ENCODE data around the gene MARK3. TPM values are rescaled to one million over a fixed set of nuclear protein-coding genes. Genes with fewer than 3 reads are reported as not detected.
A peak's percentile ranks its signal among the peaks of the same experiment; 100 is the strongest.

MARK3 gene
- total RNA-seq, 1 donor from 2014 or later: 90.6 TPM

- H3K4me1 Mint-ChIP-seq (ENCODE audit: low read depth): no peaks in the 10 kb centered on the region
- H3K4me3 Mint-ChIP-seq: no peak overlapping the region
- H3K27me3 Mint-ChIP-seq (ENCODE audit: insufficient read depth): no peaks in the 10 kb centered on the region
- DNase-seq (ENCODE audit: low spot score): no peak
- no peak overlapping the region for H3K27ac Mint-ChIP-seq
- no peaks in the 10 kb centered on the region for H3K36me3 Mint-ChIP-seq (ENCODE audit: low read depth)
- H3K9me3 Mint-ChIP-seq: no peaks in the 10 kb centered on the region
- intact Hi-C loops (cut with micrococcal nuclease): no loop called here
These were observed 11.1 kb upstream of the MARK3 start for GRCh38 chr14:103374121-103374520.

GRCh38 chr14:103377522-103378037 lies 7.6 kb upstream of the MARK3 start:
- H3K4me3 Mint-ChIP-seq: no peak overlapping the region
- H3K36me3 Mint-ChIP-seq (ENCODE audit: low read depth): no peaks in the 10 kb centered on the region
- no peak overlapping the region for H3K27ac Mint-ChIP-seq
- peaks cover 3% of the 10 kb centered on the region for H3K27me3 Mint-ChIP-seq (ENCODE audit: insufficient read depth)
- DNase-seq (ENCODE audit: low spot score): no peak
- peaks cover 8% of the 10 kb centered on the region for H3K4me1 Mint-ChIP-seq (ENCODE audit: low read depth)
- H3K9me3 Mint-ChIP-seq: no peaks in the 10 kb centered on the region
- intact Hi-C loops (cut with micrococcal nuclease): no loop called here

DNA sequence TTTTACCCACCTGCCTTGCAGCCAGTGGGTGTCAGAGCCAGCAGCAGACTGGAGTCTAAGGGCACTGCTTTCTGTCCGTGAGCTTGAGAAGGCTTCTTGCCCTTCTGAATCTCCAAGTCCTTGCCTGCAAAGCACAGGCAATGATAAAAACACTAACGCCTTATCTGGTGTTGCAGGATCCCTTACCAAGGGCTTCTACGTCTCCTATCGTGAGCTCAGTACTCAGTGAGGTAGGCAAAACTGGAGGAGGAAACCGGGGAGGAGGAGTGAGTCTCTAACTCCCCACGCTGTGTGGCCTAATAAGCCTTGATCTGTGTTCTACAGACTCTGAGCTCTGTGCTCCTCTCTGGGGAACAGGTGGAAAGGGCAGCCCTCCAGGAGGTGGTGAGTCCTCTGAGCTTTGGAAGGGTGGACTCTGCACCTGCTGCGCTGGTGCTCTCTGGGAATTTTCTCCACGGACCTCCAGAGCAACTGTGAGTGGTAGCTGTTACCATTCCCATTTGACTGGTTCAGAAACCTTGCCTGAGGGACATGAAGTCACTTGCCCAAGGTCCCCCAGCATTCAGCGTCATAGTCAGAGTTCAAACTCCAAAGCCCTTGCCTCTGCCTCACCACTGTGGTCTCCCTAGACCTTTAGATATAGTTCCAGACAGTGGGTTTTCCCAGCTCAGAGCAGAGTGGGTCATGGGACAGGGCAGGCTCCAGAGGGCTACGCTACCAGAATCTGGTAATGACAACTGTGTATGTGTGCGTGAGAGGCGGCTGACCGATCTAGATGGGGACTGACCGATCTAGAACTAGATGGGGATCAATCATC lies 7.0 kb upstream of the MARK3 start:
- no peaks in the 10 kb centered on the region for H3K36me3 Mint-ChIP-seq (ENCODE audit: low read depth)

GRCh38 chr14:103380719-103381377 lies 4.4 kb upstream of the MARK3 start:
- Mint-ChIP-seq H3K4me1 (ENCODE audit: low read depth) (peaks cover 24% of the 10 kb centered on the region), H3K4me3 (no peak overlapping the region), H3K9me3 (no peaks in the 10 kb centered on the region), H3K27ac (no peak overlapping the region), H3K36me3 (ENCODE audit: low read depth) (peaks cover under 1% of the 10 kb centered on the region), H3K27me3 (ENCODE audit: insufficient read depth) (peaks cover 5% of the 10 kb centered on the region)
- no peak for DNase-seq (ENCODE audit: low spot score)
- intact Hi-C loops (cut with micrococcal nuclease): no loop called here

More for the DNA sequence above, 7.0 kb upstream of the MARK3 start:
- Mint-ChIP-seq H3K27me3 (ENCODE audit: insufficient read depth) (peaks cover 3% of the 10 kb centered on the region), H3K4me1 (ENCODE audit: low read depth) (peaks cover 11% of the 10 kb centered on the region), H3K27ac (no peak overlapping the region), H3K9me3 (no peaks in the 10 kb centered on the region), H3K4me3 (no peak overlapping the region)
- no peak for DNase-seq (ENCODE audit: low spot score)
- intact Hi-C loops (cut with micrococcal nuclease): no loop called here

- H3K4me1 Mint-ChIP-seq (ENCODE audit: low read depth): peaks cover 38% of the 10 kb centered on the region
- peaks cover 4% of the 10 kb centered on the region for H3K36me3 Mint-ChIP-seq (ENCODE audit: low read depth)
- no peak overlapping the region for H3K27ac Mint-ChIP-seq
- intact Hi-C loops (cut with micrococcal nuclease): no loop called here
- H3K4me3 Mint-ChIP-seq: peak overlapping the region; percentile 4
- peaks cover 5% of the 10 kb centered on the region for H3K27me3 Mint-ChIP-seq (ENCODE audit: insufficient read depth)
- no peaks in the 10 kb centered on the region for H3K9me3 Mint-ChIP-seq
- no peak for DNase-seq (ENCODE audit: low spot score)
These were observed 2.8 kb upstream of the MARK3 start for GRCh38 chr14:103382376-103382775.

DNA sequence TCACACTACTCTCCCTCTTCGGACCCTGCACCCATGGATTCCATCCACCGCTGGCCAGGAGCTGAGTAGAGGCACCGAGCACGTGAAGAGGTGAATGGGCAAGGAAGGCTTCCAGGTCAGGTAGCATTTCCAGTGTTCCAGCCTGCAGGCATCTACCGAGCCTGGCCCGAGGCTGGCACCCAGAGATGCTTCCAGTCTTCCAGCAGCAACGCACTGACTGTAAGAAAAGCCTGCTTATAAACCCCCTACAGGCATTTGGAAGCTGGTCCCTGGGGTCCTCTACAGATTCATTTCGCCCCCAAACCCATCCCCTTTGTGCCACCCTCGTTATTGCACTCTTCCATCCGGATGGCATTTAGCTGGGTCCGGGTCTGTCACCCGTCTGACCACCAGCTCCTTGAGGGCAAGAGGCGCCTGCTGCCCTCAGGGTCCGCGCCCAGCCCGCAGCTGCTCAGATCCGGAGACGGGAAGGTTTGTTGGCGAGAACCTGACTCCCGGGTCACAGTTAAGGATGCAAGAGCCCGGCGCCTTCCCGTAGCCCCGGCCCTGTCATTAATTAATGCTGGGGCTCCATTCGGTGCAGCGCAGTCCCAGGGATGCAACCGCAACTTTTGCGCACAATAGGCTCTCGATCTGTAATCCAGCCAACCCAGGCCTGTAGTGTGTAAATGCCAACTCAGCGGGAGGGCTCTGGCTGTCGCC lies 614 bp upstream of the MARK3 start:
- H3K4me1 Mint-ChIP-seq (ENCODE audit: low read depth): peaks cover 54% of the 10 kb centered on the region
- peaks cover 4% of the 10 kb centered on the region for H3K36me3 Mint-ChIP-seq (ENCODE audit: low read depth)
- intact Hi-C loops (cut with micrococcal nuclease): loop anchor here (1.0 to 5.0 kb wide), 4 partner anchors 16 to 331 kb away; partner anchors contain the start of genes EIF5, XRCC3 and ZFYVE21
- peaks cover 5% of the 10 kb centered on the region for H3K27me3 Mint-ChIP-seq (ENCODE audit: insufficient read depth)
- peak overlapping the region; percentile 90 for H3K27ac Mint-ChIP-seq
- no peaks in the 10 kb centered on the region for H3K9me3 Mint-ChIP-seq
- peak overlapping the region; percentile 92 for H3K4me3 Mint-ChIP-seq
- no peak for DNase-seq (ENCODE audit: low spot score)

- Mint-ChIP-seq H3K27me3 (ENCODE audit: insufficient read depth) (peaks cover 2% of the 10 kb centered on the region), H3K4me3 (peak overlapping the region; percentile 99), H3K4me1 (ENCODE audit: low read depth) (peaks cover 65% of the 10 kb centered on the region), H3K9me3 (no peaks in the 10 kb centered on the region), H3K27ac (peak overlapping the region; percentile 98), H3K36me3 (ENCODE audit: low read depth) (peaks cover 4% of the 10 kb centered on the region)
- peak; percentile 24 for DNase-seq (ENCODE audit: low spot score)
- intact Hi-C loops (cut with micrococcal nuclease): loop anchor here (1.0 to 5.0 kb wide), 5 partner anchors 8 to 329 kb away; partner anchors contain the start of genes EIF5, XRCC3 and ZFYVE21
These were observed 906 bp downstream of the MARK3 start for GRCh38 chr14:103385929-103386712.

GRCh38 chr14:103386713-103387329 lies 1.6 kb downstream of the MARK3 start:
- peak overlapping the region; percentile 99 for H3K4me3 Mint-ChIP-seq
- H3K4me1 Mint-ChIP-seq (ENCODE audit: low read depth): peaks cover 65% of the 10 kb centered on the region
- intact Hi-C loops (cut with micrococcal nuclease): loop anchor here (1.0 to 5.0 kb wide), 2 partner anchors 7 to 40 kb away; no protein-coding TSS in a partner anchor
- peaks cover 4% of the 10 kb centered on the region for H3K36me3 Mint-ChIP-seq (ENCODE audit: low read depth)
- no peak for DNase-seq (ENCODE audit: low spot score)
- no peaks in the 10 kb centered on the region for H3K9me3 Mint-ChIP-seq
- H3K27ac Mint-ChIP-seq: peak overlapping the region; percentile 98
- H3K27me3 Mint-ChIP-seq (ENCODE audit: insufficient read depth): peaks cover 2% of the 10 kb centered on the region

GRCh38 chr14:103388664-103389063 lies 3.4 kb downstream of the MARK3 start:
- peaks cover 2% of the 10 kb centered on the region for H3K27me3 Mint-ChIP-seq (ENCODE audit: insufficient read depth)
- DNase-seq (ENCODE audit: low spot score): no peak
- intact Hi-C loops (cut with micrococcal nuclease): loop anchor here (5.0 kb wide), 1 partner anchor 39 kb away; no protein-coding TSS in a partner anchor
- no peak overlapping the region for H3K27ac Mint-ChIP-seq
- peaks cover 54% of the 10 kb centered on the region for H3K4me1 Mint-ChIP-seq (ENCODE audit: low read depth)
- H3K4me3 Mint-ChIP-seq: peak overlapping the region; percentile 34
- peaks cover 4% of the 10 kb centered on the region for H3K36me3 Mint-ChIP-seq (ENCODE audit: low read depth)
- no peaks in the 10 kb centered on the region for H3K9me3 Mint-ChIP-seq

DNA sequence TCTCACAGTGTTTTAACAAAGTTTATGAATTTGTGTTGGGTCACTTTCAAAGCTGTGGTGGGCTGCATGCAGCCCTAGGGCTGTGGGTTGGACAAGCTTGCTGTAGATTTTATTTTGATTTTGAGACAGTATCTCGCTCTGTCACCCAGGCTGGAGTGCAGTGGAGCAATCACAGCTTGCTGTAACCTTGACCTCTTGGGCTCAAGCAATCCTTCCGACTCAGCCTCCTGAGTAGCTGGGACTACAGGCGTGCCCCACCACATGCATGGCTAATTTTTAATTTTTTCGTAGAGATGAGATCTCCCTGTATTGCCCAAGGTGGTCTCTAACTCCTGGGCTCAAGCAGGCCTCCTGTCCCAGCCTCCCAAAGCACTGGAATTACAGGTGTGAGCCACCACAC lies 5.4 kb downstream of the MARK3 start:
- Mint-ChIP-seq H3K9me3 (no peaks in the 10 kb centered on the region), H3K27me3 (ENCODE audit: insufficient read depth) (no peaks in the 10 kb centered on the region), H3K27ac (no peak overlapping the region), H3K4me3 (no peak overlapping the region), H3K4me1 (ENCODE audit: low read depth) (peaks cover 59% of the 10 kb centered on the region), H3K36me3 (ENCODE audit: low read depth) (peaks cover 4% of the 10 kb centered on the region)
- DNase-seq (ENCODE audit: low spot score): no peak
- intact Hi-C loops (cut with micrococcal nuclease): no loop called here

- Mint-ChIP-seq H3K36me3 (ENCODE audit: low read depth) (peaks cover 2% of the 10 kb centered on the region), H3K9me3 (no peaks in the 10 kb centered on the region), H3K27me3 (ENCODE audit: insufficient read depth) (no peaks in the 10 kb centered on the region), H3K4me3 (no peak overlapping the region), H3K27ac (no peak overlapping the region), H3K4me1 (ENCODE audit: low read depth) (peaks cover 61% of the 10 kb centered on the region)
- intact Hi-C loops (cut with micrococcal nuclease): no loop called here
- DNase-seq (ENCODE audit: low spot score): no peak
These were observed 5.8 kb downstream of the MARK3 start for GRCh38 chr14:103391048-103391447.

DNA sequence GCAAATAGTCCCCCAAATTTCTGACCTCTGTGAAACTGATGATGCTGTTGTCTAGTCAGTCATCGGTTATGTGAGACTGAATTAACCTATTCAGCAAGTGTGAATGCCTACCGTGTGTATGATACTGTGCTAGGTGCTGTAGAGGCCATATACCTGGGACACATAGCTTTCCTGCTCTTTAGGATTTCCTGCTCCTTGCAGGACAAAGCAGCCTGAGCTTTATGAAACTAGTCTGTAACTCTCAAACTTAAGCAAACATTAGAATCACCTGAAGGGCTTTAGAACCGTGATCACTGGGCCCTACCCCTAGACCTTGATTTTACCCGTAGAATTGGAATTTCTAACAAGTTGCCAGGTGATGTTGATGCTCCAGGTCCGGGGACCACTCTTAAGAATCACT lies 6.9 kb downstream of the MARK3 start:
- Mint-ChIP-seq H3K4me1 (ENCODE audit: low read depth) (peaks cover 57% of the 10 kb centered on the region), H3K27me3 (ENCODE audit: insufficient read depth) (no peaks in the 10 kb centered on the region), H3K4me3 (no peak overlapping the region)

More for the DNA sequence above, 6.9 kb downstream of the MARK3 start:
- no peaks in the 10 kb centered on the region for H3K9me3 Mint-ChIP-seq
- H3K36me3 Mint-ChIP-seq (ENCODE audit: low read depth): peaks cover under 1% of the 10 kb centered on the region
- no peak for DNase-seq (ENCODE audit: low spot score)
- H3K27ac Mint-ChIP-seq: no peak overlapping the region
- intact Hi-C loops (cut with micrococcal nuclease): no loop called here
